ENCODE results near the gene KIF1B.

- TF ChIP-seq ZBTB21 (CRISPR knock-in tag; IDR thresholded peaks at IDR 0.05; ENCODE audit: borderline replicate concordance) (no peak), CTCF (IDR thresholded peaks at IDR 0.05) (no peak), ETV6 (CRISPR knock-in tag; IDR thresholded peaks at IDR 0.05) (no peak), ZNF512 (CRISPR knock-in tag; IDR thresholded peaks at IDR 0.05; ENCODE audit: borderline replicate concordance) (no peak), MAX (CRISPR knock-in tag; IDR thresholded peaks at IDR 0.05) (no peak), NR1H2 (CRISPR knock-in tag; IDR thresholded peaks at IDR 0.05) (no peak), NR3C1 (CRISPR knock-in tag; conservative IDR thresholded peaks at IDR 0.05; ENCODE audit: low read depth) (no peak), USF2 (CRISPR knock-in tag; IDR thresholded peaks at IDR 0.05) (no peak), ATF3 (CRISPR knock-in tag; conservative IDR thresholded peaks at IDR 0.05) (no peak)
These were observed 219.5 kb downstream of the KIF1B start for GRCh38 chr1:10429868-10430215.
